Erythroblast (primary cell): ENCODE measurements around the gene SNCB.

Experiments used
- GATA1 ChIP-seq: IDR thresholded peaks from 2 replicates; pipeline ENCODE4 v1.6.1; 2011; ENCODE audit warnings: low read depth, mild to moderate bottlenecking, control low read depth, low read length, moderate library complexity
- POLR2A ChIP-seq: IDR thresholded peaks from 2 replicates; pipeline ENCODE4 v1.6.1; 2011; ENCODE audit warnings: mild to moderate bottlenecking, low read length

DNA sequence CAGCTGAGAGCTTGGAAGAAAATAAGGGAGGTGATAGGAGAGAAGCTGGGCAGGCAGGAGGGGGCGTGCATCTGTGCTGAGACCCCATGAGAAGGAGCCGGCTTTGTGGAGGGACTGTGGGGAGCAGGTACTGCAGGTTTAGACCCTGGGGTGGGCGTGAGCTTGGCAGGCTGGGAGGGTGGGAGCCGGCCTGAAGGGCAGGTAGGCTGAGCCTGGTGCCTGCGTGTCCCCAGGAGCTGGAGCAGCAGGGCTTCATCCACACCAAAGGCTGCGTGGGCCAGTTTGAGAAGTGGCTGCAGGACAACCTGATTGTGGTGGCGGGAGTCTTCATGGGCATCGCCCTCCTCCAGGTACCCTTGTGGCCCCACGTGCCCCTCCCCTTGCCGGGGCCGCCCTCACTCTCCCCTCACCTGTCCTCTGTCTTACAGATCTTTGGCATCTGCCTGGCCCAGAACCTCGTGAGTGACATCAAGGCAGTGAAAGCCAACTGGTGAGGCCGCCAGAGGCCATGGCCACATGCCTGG lies 26.2 kb upstream of the SNCB start:
- TF ChIP-seq POLR2A (no peak), GATA1 (no peak)
